HFFc6 (cell line): ENCODE results near the gene ARHGAP26. TPM values are rescaled to one million over a fixed set of nuclear protein-coding genes. Genes with fewer than 3 reads are reported as not detected.

Source experiments
- DNase-seq: peaks from one replicate; pipeline ENCODE4 v3.0.0-alpha.2; 2018
- H3K27ac Mint-ChIP-seq: 2 replicates; pipeline ENCODE4 v1.8.0; 2020; ENCODE audit warnings: mild to moderate bottlenecking, mixed read lengths
- H3K27me3 Mint-ChIP-seq: 2 replicates; pipeline ENCODE4 v1.8.0; 2021; ENCODE audit warnings: mild to moderate bottlenecking, moderate library complexity, mixed read lengths; ENCODE audit not compliant: insufficient read depth
- H3K36me3 Mint-ChIP-seq: 2 replicates; pipeline ENCODE4 v1.8.0; 2021; ENCODE audit warnings: low read depth, mixed read lengths
- H3K4me1 Mint-ChIP-seq: 2 replicates; pipeline ENCODE4 v1.8.0; 2020; ENCODE audit warnings: low read depth, mixed read lengths
- H3K4me3 Mint-ChIP-seq: 2 replicates; pipeline ENCODE4 v1.8.0; 2020; ENCODE audit warnings: mild to moderate bottlenecking, moderate library complexity, mixed read lengths
- H3K9me3 Mint-ChIP-seq: 2 replicates; pipeline ENCODE4 v1.8.0; 2020; ENCODE audit warnings: mild to moderate bottlenecking, mixed read lengths
- CTCF ChIP-seq: fragments of 200-600 bp; sonication (generic); IDR thresholded peaks from 2 replicates; pipeline ENCODE4 v1.5.0; 2021; ENCODE audit warnings: antibody characterized with exemption, mild to moderate bottlenecking
- total RNA-seq, 6 experiments: library from RNA; stranded (reverse); fragmentation: NEBNext Ultra II Directional; extraction: Animal tissue kit (Norgen Biotek cat#: 25700); gene quantifications; 2 replicates in 1 of 6; 3 replicates in 5 of 6; pipeline ENCODE4 v1.2.3, GENCODE V29; 2021

Gene ARHGAP26
- total RNA-seq, 6 experiments from 2014 or later: 2.3 to 3.6 (median 3.1) TPM

GRCh38 chr5:142772446-142773293, 2.5 kb downstream of the ARHGAP26 start:
- Mint-ChIP-seq H3K4me1 (peaks cover 19% of the 10 kb centered on the region), H3K27me3 (no peaks in the 10 kb centered on the region; the same call in 1 of the 2 replicates), H3K4me3 (no peak overlapping the region), H3K9me3 (no peaks in the 10 kb centered on the region), H3K27ac (no peak overlapping the region), H3K36me3 (no peaks in the 10 kb centered on the region)
- DNase-seq: no peak
- no peak for TF ChIP-seq CTCF

DNA sequence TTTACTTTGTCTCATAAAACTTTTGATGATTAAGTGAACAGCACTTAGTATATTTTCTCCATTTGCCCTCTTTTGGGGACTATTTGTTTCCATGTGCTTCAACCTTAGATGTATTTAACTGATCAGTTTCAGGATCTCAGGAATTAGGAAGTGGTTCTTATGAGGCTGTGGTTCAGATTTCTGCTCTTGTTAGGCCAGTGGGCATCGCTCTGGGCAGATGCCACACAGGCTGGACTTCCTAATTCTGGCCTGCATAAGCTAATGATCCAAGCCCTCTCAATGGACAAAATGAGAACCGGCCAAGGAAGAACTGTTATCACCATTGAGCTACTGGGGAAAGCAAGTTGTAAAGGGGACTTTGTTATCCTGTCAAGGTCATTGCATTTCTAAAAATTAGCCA, 6.9 kb downstream of the ARHGAP26 start:
- no peak overlapping the region for H3K27ac Mint-ChIP-seq
- no peaks in the 10 kb centered on the region for H3K36me3 Mint-ChIP-seq
- no peaks in the 10 kb centered on the region; the same call in 1 of the 2 replicates for H3K27me3 Mint-ChIP-seq
- no peaks in the 10 kb centered on the region for H3K9me3 Mint-ChIP-seq
- peaks cover 25% of the 10 kb centered on the region for H3K4me1 Mint-ChIP-seq
- no peak for TF ChIP-seq CTCF
- DNase-seq: no peak
- no peak overlapping the region for H3K4me3 Mint-ChIP-seq

GRCh38 chr5:142777850-142778249, 7.7 kb downstream of the ARHGAP26 start:
- Mint-ChIP-seq H3K27me3 (peaks cover 1% of the 10 kb centered on the region), H3K36me3 (no peaks in the 10 kb centered on the region), H3K4me3 (no peak overlapping the region), H3K4me1 (peaks cover 25% of the 10 kb centered on the region), H3K9me3 (no peaks in the 10 kb centered on the region), H3K27ac (no peak overlapping the region)
- DNase-seq: no peak
- no peak for TF ChIP-seq CTCF

- no peak for TF ChIP-seq CTCF
- Mint-ChIP-seq H3K27ac (no peak overlapping the region), H3K36me3 (no peaks in the 10 kb centered on the region), H3K4me3 (no peak overlapping the region), H3K4me1 (peaks cover 40% of the 10 kb centered on the region), H3K27me3 (peaks cover 1% of the 10 kb centered on the region), H3K9me3 (no peaks in the 10 kb centered on the region)
- DNase-seq: peak; percentile 37
These were observed 9.1 kb downstream of the ARHGAP26 start for GRCh38 chr5:142779163-142779840.

DNA sequence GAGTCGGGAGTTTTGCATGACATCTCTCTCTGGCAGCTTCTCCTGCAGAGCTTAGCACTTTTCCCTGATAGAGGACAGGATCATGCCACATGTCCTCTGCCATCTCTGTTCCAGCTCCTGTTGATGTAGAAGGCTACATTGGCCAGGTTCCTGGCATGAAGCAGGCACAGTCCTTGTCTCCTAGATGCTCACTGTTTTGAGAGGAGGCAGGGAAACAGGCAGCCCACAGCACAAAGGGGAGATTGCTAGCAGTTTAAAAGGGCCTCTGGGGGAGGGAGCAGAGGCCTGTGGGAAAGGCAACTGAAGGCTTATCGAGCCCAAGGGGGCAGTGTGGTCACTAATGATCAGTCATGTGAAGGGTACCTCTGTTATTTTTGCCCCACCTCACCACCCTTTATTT, 10.7 kb downstream of the ARHGAP26 start:
- no peak for TF ChIP-seq CTCF
- H3K27ac Mint-ChIP-seq: no peak overlapping the region
- no peak for DNase-seq
- H3K4me1 Mint-ChIP-seq: peaks cover 52% of the 10 kb centered on the region
- no peaks in the 10 kb centered on the region for H3K36me3 Mint-ChIP-seq
- peaks cover 4% of the 10 kb centered on the region for H3K27me3 Mint-ChIP-seq
- H3K9me3 Mint-ChIP-seq: no peaks in the 10 kb centered on the region
- no peak overlapping the region for H3K4me3 Mint-ChIP-seq
